DMS153 (cell line): ENCODE measurements around the gene NKAIN2.

ENCODE experiments used
- DNase-seq: peaks from one replicate; lab custom pipeline; 2025; lab: John Stamatoyannopoulos, UW

NKAIN2 gene

DNA sequence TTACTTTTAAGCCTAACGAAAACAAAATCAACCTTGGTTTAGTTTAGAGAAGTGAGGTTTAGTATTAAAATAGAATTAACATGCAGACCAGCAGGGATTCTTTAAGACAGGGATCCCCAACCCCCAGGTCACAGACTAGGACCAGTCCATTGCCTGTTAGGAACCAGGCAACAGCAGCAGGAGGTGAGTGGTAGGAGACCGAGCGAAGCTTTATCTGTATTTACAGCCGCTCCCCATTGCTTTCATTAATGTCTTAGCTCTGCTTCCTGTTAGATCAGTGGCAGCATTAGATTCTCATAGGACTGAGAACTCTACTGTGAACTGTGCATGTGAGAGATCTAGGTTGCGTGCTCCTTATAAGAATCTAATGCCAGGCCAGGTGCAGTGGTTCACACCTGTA, 225.9 kb downstream of the NKAIN2 start:
- DNase-seq: peak; percentile 61

DNA sequence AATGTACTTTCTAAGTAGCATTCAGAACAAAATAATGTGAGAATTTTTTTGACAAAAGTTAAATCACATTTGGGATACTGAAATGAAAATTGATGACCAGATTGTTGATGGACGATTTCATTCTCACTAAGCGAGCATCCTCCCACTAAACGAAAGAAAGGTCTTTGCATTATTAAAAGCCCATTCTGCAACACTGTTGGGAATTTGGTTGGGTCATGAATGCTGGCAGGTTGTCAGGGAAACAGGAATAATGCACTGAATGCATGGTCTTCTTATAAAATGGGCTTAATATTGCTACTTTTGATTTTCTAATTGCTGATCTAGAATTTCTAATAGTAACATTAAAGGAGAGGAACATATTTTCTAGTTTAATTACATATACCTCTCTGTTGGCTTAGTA, 229.8 kb downstream of the NKAIN2 start:
- no peak for DNase-seq

DNA sequence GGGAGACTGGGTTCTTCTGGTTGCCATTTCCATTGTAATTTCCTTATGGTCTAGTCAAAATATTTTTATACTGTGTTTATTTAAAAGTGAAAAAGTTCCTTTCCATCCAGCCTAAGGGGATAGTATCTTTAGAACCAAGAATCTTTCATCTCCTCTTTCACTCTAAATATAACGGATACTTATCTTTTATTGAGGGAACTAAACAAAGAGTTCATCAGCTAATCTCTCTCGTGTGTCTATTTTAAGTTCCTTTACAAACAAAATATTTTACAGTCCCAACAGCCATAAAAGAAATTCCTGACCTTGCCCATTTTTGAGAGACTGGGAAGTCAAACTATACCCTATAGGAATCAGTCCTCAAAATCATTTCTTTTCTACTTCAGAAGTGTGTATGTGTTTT, 232.7 kb downstream of the NKAIN2 start:
- no peak for DNase-seq

DNA sequence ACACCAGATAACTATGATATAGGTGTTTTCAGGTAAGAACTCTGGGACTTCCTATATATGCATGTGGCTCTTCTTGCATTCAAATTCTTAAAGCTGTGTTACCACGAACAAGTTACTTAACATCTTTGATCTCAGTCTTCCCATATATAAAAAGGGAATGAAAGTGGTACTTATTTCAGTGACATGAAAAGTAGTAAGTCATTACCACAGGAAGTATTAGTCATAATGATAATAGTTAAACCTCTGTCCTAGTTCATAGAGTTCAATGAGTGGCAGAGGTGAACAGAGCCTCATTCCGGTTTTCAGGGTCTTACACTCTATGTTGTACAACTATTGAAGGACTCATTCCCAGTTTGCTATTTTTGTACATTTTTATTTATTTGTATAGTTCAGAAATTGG, 237.0 kb downstream of the NKAIN2 start:
- no peak for DNase-seq

GRCh38 chr6:124052120-124052519, 248.5 kb downstream of the NKAIN2 start:
- DNase-seq: no peak

DNA sequence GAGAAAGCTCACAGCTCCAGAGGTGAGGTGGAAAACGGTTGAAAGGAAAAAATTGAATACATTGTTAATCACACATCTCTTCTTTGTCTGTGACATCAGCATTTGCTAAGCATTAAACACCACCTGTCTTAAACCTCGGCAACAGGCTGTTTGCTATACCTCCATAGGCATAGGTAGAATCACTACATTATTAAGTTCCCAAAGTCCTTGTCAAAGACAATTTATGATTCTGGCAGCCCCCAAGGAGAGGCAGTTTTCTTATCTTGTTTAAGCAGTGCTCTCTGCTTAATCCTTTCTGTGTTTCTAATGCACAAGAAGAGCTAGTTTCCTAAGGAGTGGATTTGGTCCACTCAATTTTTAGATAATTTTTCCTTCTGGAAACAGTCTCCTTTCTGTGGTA, 249.7 kb downstream of the NKAIN2 start:
- no peak for DNase-seq

GRCh38 chr6:124054034-124054433, 250.4 kb downstream of the NKAIN2 start:
- DNase-seq: no peak

DNA sequence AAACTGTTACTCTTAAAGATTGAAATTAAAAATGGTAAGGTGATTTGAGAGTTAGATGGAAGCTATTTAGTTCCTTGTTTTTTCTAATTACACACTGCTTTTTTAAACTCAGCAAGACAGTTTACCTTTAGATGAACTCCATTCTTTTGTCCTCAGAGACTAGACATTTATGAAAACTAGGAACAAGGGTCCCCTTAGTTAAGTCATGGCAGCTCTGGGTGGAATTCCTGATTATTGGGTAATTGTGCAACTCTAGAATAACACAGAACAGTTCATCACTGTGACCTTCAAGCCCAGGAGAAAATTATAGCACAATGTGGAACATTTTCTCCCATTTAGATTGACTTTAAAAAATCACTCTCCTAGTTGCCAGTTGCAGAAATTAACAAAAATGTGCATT, 251.7 kb downstream of the NKAIN2 start:
- no peak for DNase-seq

DNA sequence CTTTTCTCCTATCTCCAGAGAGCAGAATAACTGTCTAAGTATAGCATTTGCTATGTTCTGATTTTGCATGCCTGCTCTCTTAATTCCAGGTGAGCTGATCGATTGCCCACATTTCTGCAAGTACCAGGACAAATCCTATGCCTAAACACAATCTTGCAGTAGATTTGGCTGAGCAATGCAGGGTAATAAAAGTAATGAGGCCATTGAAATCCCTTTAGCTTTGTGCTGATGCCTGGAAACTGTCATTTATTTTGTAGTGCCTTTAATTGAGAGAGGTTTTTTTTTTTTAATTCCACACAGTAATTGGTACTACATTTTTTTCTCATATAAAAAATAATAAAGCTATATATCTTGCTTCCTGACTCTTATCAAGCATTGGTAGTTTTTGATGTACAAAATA, 252.3 kb downstream of the NKAIN2 start:
- DNase-seq: peak; percentile 86

- DNase-seq: peak; percentile 99
Measured at GRCh38 chr6:124056407-124057334, 253.0 kb downstream of the NKAIN2 start.

DNA sequence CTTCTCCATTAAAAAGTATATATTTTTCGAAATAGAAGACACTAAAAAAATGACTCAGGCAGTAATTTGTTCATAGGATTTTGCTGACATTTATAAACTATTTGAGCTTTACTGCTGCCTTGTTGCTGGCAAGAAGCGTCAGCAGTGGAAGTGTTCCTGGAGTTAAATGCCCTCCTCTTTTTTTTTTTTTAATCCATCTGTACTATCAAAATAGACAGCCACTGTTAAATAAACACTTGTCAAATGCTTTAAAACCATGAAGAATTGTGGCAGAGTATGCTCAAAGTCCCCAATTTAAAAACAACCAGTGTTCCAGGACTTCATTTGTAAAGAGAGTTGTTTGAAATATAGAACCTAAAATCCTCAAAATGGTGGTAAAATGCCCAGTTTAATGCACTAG, 253.8 kb downstream of the NKAIN2 start:
- DNase-seq: peak; percentile 74

GRCh38 chr6:124064317-124065113, 260.9 kb downstream of the NKAIN2 start:
- DNase-seq: no peak

GRCh38 chr6:124066269-124066668, 262.6 kb downstream of the NKAIN2 start:
- no peak for DNase-seq

DNA sequence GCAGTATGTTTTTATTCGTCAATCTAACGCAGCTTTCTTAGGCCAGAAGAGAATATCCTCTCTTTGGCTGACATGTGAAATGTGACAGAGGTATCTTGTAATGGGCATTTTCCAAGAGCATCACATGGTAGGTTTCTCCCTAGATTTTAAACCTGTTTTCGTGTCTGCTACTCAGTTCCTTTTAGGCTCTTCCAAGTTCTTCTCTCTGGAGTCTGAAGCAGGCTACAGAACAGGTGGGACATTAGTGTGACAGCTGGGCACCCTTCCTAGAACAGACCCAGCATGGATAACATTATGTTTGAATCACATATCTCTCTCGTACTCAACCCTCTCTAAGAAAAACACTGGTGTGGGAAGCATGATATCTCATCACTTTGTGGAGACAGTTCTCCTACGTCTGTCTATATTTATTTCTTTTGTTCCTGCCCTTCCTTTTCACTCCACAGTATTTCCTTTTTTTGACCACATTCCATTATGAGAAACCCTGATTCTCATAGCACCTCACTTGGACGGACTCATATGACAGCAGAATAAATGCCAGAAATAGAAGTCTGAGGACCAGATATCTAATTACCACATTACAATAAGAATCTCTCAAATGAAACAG, 263.4 kb downstream of the NKAIN2 start:
- no peak for DNase-seq

DNA sequence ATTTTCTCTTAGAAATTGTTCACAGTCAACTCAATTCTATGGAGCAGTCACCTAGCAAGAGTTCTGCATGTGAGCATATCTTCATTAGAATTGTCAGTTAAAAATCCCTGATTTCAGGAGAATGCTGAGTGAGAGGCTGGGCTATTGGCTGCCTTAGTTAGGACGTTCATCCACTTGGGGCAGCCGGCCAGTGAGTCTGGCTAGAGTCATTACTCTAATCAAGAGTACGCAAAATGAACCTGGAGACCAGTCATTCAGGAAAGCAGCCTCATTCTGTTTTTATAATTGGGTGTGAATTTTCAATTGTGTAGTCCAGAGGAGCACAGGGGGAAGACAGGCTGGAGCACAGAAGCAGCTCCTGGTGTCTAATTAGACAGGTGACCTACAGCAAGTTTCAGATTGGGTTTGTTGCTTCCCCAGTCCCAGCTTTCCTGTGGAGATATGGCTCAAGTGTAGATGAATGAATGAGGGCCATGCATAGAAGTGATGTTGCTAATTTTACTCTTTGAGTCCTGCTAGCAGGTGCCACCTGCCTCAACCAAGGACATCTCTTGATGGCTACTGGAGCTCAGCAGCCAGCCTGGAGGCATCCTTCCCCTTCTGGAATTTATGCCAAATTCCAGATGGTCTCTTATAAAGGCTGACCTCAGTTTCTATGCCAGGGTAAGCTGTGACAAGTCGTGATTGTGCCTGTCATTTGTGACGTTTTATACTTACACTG, 265.7 kb downstream of the NKAIN2 start:
- DNase-seq: no peak

DNA sequence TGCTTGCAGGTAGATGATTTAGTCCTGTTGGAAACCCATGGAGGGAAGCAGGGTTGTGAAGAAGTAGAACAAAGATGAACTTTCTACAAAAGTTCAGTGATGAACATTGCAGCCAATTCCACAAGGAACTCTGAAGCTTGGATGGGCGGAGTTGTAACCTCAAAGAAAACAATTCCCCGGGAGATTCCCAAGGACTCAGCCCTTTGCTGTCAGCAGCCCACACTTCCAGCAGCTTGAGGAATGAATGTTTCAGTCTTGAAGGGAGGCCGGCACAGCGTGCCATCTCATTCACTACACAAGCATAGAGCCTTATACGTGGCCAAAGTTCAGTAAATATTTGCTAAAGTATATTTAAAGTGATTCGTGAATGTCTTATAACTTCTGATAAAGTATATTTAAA, 269.4 kb downstream of the NKAIN2 start:
- no peak for DNase-seq

DNA sequence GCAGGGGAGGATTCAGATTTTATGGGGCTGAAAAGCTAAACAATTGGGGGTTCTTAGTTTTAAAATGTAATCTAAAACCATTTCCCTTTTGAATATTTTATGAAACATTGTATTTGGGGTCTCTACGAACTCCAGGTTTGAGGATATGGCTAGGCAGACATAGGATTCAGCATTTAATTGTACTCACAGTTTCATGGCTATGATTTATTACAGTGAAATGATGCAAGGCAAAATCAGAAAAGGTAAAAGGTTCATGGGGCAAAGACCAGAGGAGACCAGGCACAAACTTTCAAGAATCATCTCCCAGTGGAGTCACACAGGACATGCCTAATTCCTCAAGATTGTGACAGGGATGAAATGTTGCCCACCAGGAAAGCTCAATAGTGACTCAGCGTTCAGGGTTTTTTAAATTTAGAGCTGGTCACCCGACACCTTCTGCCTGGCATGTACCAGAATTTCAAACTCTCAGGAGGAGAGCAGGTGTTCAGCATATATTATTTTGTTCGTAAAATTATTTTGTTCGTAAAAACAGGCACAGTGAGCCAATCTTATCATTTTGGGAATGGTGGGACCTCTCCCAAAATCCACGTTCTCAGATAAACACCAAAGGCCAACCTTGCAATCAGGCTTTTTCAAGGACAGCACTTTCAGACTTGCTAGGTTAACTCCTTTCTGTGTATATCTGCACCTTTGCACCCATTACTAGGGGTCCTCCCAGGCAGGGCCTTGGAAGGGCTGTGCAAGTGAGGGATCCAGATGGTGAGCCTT, 270.3 kb downstream of the NKAIN2 start:
- no peak for DNase-seq

GRCh38 chr6:124074606-124075005, 270.9 kb downstream of the NKAIN2 start:
- DNase-seq: no peak

- peak; percentile 57 for DNase-seq
Measured at GRCh38 chr6:124076336-124077048, 272.8 kb downstream of the NKAIN2 start.

GRCh38 chr6:124078169-124078568, 274.5 kb downstream of the NKAIN2 start:
- no peak for DNase-seq

- DNase-seq: no peak
Measured at GRCh38 chr6:124080483-124080882, 276.8 kb downstream of the NKAIN2 start.
